Gastroesophageal sphincter (tissue), 4 donors: ENCODE measurements around the gene FZD7. TPM values are rescaled to one million over a fixed set of nuclear protein-coding genes. Genes with fewer than 3 reads are reported as not detected.

Experiments
- ATAC-seq: fragments of 150-250 bp; one replicate; pipeline ENCODE4 v1.9.1; 2016; ENCODE audit warnings: mild to moderate bottlenecking, moderate library complexity
- H3K27ac ChIP-seq, 4 donors: fragments of 200-600 bp; sonication (generic) in 3 of 4; 1 replicate in 3 of 4; 2 replicates in 1 of 4; pipeline ENCODE4 v1.5.1; 2016 to 2019
- H3K27me3 ChIP-seq: fragments of 200-600 bp; sonication (generic); one replicate; pipeline ENCODE4 v1.5.1; 2019
- H3K36me3 ChIP-seq, 2 donors: fragments of 200-600 bp; sonication (generic); one replicate each; pipeline ENCODE4 v1.5.1; 2019; ENCODE audit warnings: control low read depth in 1 of 2
- H3K4me1 ChIP-seq, 3 donors: fragments of 200-600 bp; sonication (generic); 1 replicate in 2 of 3; 2 replicates in 1 of 3; pipeline ENCODE4 v1.5.1; 2016 to 2019; ENCODE audit warnings: control low read depth in 2 of 3
- H3K4me3 ChIP-seq, 2 donors: fragments of 200-600 bp; sonication (generic); one replicate each; pipeline ENCODE4 v1.5.1; 2019; ENCODE audit warnings: mild to moderate bottlenecking in 1 of 2, moderate library complexity in 1 of 2
- H3K9me3 ChIP-seq, 3 donors: fragments of 200-600 bp; sonication (generic); one replicate each; pipeline ENCODE4 v1.5.1; 2017 to 2019; ENCODE audit warnings: control low read depth in 2 of 3
- EP300 ChIP-seq: sonication (generic); formaldehyde crosslinking; IDR thresholded peaks from one replicate; pipeline ENCODE4 v1.6.1; 2017; ENCODE audit warnings: antibody characterized with exemption, mild to moderate bottlenecking
- POLR2A ChIP-seq, 2 donors: fragments of 450-650 bp; IDR thresholded peaks; one replicate each; pipeline ENCODE4 v1.6.1; 2017; ENCODE audit warnings: antibody characterized with exemption in 2 of 2, mild to moderate bottlenecking in 2 of 2, moderate library complexity in 1 of 2
- POLR2AphosphoS5 ChIP-seq: sonication (generic); formaldehyde crosslinking; IDR thresholded peaks from one replicate; pipeline ENCODE4 v1.6.1; 2017; ENCODE audit warnings: antibody characterized with exemption
- WGBS, 2 donors: methylation state at CpG; one replicate each; pipeline ENCODE4 v1.1.5; 2018; ENCODE audit warnings: low coverage in 1 of 2; 5-methylcytosine and 5-hydroxymethylcytosine counted together
- total RNA-seq, 4 donors: library from RNA; depleted of rRNA; stranded (reverse); fragments of >200 nt; gene quantifications; one replicate each; pipeline ENCODE4 v1.1.0, GENCODE V29; 2016
- TF ChIP-seq, protein P1 (sequence below), 4 experiments: fragments of 200-600 bp in 2 of 4; fragments of 450-650 bp in 2 of 4; sonication (generic) in 1 of 4; IDR thresholded peaks; one replicate each; pipeline ENCODE4 v1.5.1; 2017 to 2019; ENCODE audit warnings: antibody characterized with exemption in 4 of 4, mild to moderate bottlenecking in 2 of 4, moderate library complexity in 2 of 4

FZD7 gene
- total RNA-seq, 4 donors from 2014 or later, result 15.9 to 55.4 (median 39.0) TPM

DNA sequence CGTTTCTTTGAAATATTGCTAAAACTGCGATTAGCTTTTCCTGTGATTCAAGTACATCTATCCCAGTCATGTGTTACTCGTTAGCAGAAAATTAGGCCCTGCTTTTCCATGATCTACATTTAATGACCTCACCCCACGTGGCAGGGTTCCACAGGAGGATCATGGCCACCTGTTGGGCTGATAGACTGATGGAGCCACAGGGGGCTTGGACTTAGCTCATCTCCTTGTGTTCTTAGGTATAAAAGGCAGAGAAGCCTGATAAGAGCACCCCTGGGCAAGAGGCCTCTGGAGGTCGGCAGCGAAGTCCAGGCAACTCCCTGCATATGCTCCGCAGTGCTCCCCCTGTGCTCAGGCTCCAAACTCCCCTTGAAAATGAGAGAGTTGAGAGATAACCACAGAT lies 12.9 kb downstream of the FZD7 start:
- Histone ChIP-seq H3K4me3 (no peak overlapping the region), H3K27me3 (no peaks in the 10 kb centered on the region), H3K4me1 (peaks cover 0 to 5% (median 0%) of the 10 kb centered on the region in 3 donors), H3K36me3 (no peaks in the 10 kb centered on the region), H3K9me3 (no peaks in the 10 kb centered on the region), H3K27ac (no peak overlapping the region)
- no peak for ATAC-seq
- 77 to 100% methylated on average over 3 to 4 of the region's 7 CpGs for WGBS, 2 donors
- TF ChIP-seq POLR2AphosphoS5 (no peak), POLR2A (IDR thresholded peaks at IDR 0.05) (no peak), EP300 (no peak)
- TF ChIP-seq, protein P1, sequence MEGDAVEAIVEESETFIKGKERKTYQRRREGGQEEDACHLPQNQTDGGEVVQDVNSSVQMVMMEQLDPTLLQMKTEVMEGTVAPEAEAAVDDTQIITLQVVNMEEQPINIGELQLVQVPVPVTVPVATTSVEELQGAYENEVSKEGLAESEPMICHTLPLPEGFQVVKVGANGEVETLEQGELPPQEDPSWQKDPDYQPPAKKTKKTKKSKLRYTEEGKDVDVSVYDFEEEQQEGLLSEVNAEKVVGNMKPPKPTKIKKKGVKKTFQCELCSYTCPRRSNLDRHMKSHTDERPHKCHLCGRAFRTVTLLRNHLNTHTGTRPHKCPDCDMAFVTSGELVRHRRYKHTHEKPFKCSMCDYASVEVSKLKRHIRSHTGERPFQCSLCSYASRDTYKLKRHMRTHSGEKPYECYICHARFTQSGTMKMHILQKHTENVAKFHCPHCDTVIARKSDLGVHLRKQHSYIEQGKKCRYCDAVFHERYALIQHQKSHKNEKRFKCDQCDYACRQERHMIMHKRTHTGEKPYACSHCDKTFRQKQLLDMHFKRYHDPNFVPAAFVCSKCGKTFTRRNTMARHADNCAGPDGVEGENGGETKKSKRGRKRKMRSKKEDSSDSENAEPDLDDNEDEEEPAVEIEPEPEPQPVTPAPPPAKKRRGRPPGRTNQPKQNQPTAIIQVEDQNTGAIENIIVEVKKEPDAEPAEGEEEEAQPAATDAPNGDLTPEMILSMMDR (IDR thresholded peaks at IDR 0.05), result no peak

- Histone ChIP-seq H3K36me3 (no peaks in the 10 kb centered on the region), H3K9me3 (no peaks in the 10 kb centered on the region), H3K27me3 (no peaks in the 10 kb centered on the region), H3K4me3 (no peak overlapping the region), H3K27ac (no peak overlapping the region), H3K4me1 (peaks cover 0 to 17% (median 0%) of the 10 kb centered on the region in 3 donors)
- no peak for ATAC-seq
- 93% methylated on average over 2 of the region's 2 CpGs; no CpG with 5 or more reads in 1 of the 2 donors for WGBS, 2 donors
- TF ChIP-seq POLR2A (IDR thresholded peaks at IDR 0.05) (no peak), POLR2AphosphoS5 (no peak), EP300 (no peak)
- TF ChIP-seq, protein P1 (IDR thresholded peaks at IDR 0.05), result no peak
Measured at GRCh38 chr2:202049092-202049728, 15.6 kb downstream of the FZD7 start.

DNA sequence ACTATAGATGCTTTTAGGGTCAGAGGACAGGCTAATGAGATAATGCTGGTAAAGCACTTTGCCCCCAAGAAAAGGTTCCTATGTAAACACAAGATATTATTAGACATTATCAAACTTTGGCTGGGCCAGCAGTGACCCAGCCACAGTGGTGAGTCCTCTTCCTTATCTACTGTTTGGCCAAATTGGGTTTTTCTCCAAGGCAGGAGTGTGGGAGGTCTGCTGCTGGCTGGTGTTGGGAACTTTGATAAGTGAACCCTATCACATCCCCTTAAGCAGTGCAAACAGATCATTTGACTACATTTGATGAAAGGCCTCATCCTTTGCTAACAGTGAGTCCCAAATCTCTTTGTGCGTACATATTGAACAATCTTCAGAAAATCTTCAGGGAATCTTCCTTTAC lies 16.2 kb downstream of the FZD7 start:
- Histone ChIP-seq H3K27me3 (no peaks in the 10 kb centered on the region), H3K36me3 (no peaks in the 10 kb centered on the region), H3K27ac (no peak overlapping the region), H3K4me1 (peaks cover 0 to 17% (median 0%) of the 10 kb centered on the region in 3 donors), H3K9me3 (no peaks in the 10 kb centered on the region), H3K4me3 (no peak overlapping the region)
- ATAC-seq, result no peak
- WGBS, 2 donors, result 90 to 100% methylated on average over 1 of the region's 1 CpG
- no peak for TF ChIP-seq POLR2AphosphoS5
- no peak for TF ChIP-seq POLR2A (IDR thresholded peaks at IDR 0.05)
- TF ChIP-seq, protein P1 (IDR thresholded peaks at IDR 0.05), result no peak
- TF ChIP-seq EP300, result no peak

- Histone ChIP-seq H3K27me3 (no peaks in the 10 kb centered on the region), H3K36me3 (no peaks in the 10 kb centered on the region), H3K27ac (peak overlapping the region in 2 of 4 donors; percentile 72 to 77), H3K4me3 (no peak overlapping the region), H3K9me3 (no peaks in the 10 kb centered on the region), H3K4me1 (peaks cover 0 to 17% (median 0%) of the 10 kb centered on the region in 3 donors)
- ATAC-seq, result no peak
- TF ChIP-seq POLR2A (IDR thresholded peaks at IDR 0.05) (no peak), POLR2AphosphoS5 (no peak), EP300 (no peak)
- TF ChIP-seq, protein P1 (IDR thresholded peaks at IDR 0.05), result no peak
Measured at GRCh38 chr2:202050652-202051051, 17.0 kb downstream of the FZD7 start.

GRCh38 chr2:202051499-202052161 lies 18.0 kb downstream of the FZD7 start:
- 32 to 47% methylated on average over 8 of the region's 8 CpGs for WGBS, 2 donors
- Histone ChIP-seq H3K27me3 (no peaks in the 10 kb centered on the region), H3K4me1 (peaks cover 0 to 23% (median 0%) of the 10 kb centered on the region in 3 donors), H3K27ac (peak overlapping the region; percentile 10 to 81 (median 74)), H3K36me3 (no peaks in the 10 kb centered on the region), H3K9me3 (no peaks in the 10 kb centered on the region), H3K4me3 (no peak overlapping the region)
- TF ChIP-seq POLR2AphosphoS5 (no peak), EP300 (no peak), POLR2A (IDR thresholded peaks at IDR 0.05) (no peak)
- TF ChIP-seq, protein P1 (IDR thresholded peaks at IDR 0.05), result no peak
- ATAC-seq, result peak; percentile 34
